Hepatocyte (in vitro differentiated cells): ENCODE results near the gene CYSTM1.

ENCODE experiments used
- EZH2 ChIP-seq: fragments of 200-600 bp; sonication (generic); IDR thresholded peaks from 2 replicates; pipeline ENCODE4 v1.6.1; 2016; ENCODE audit warnings: antibody characterized with exemption, mild to moderate bottlenecking, borderline replicate concordance
- EZH2phosphoT487 ChIP-seq: fragments of 200-600 bp; sonication (generic); IDR thresholded peaks from one replicate; pipeline ENCODE4 v1.6.1; 2018; ENCODE audit warnings: antibody characterized with exemption, mild to moderate bottlenecking, low read depth, moderate library complexity; ENCODE audit not compliant: unreplicated experiment, severe bottlenecking
- TF ChIP-seq, protein P1 (sequence below): fragments of 200-600 bp; sonication (generic); IDR thresholded peaks from 2 replicates; pipeline ENCODE4 v1.5.1; 2016; ENCODE audit warnings: antibody characterized with exemption, mild to moderate bottlenecking; ENCODE audit not compliant: poor library complexity

GRCh38 chr5:140165923-140166270 lies 9.1 kb upstream of the CYSTM1 start:
- TF ChIP-seq EZH2phosphoT487 (no peak), EZH2 (no peak)
- TF ChIP-seq, protein P1, sequence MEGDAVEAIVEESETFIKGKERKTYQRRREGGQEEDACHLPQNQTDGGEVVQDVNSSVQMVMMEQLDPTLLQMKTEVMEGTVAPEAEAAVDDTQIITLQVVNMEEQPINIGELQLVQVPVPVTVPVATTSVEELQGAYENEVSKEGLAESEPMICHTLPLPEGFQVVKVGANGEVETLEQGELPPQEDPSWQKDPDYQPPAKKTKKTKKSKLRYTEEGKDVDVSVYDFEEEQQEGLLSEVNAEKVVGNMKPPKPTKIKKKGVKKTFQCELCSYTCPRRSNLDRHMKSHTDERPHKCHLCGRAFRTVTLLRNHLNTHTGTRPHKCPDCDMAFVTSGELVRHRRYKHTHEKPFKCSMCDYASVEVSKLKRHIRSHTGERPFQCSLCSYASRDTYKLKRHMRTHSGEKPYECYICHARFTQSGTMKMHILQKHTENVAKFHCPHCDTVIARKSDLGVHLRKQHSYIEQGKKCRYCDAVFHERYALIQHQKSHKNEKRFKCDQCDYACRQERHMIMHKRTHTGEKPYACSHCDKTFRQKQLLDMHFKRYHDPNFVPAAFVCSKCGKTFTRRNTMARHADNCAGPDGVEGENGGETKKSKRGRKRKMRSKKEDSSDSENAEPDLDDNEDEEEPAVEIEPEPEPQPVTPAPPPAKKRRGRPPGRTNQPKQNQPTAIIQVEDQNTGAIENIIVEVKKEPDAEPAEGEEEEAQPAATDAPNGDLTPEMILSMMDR: no peak
